Lung (tissue), 12 donors: ENCODE data around the gene MUSK. TPM values are rescaled to one million over a fixed set of nuclear protein-coding genes. Genes with fewer than 3 reads are reported as not detected.

Source experiments
- ATAC-seq: fragments of 200-7000 bp; cut with Tn5 transposase; one replicate; pipeline ENCODE4 v1.9.1; 2020; ENCODE audit warnings: moderate number of reproducible peaks; ENCODE audit not compliant: insufficient read depth, low FRiP score
- DNase-seq, 3 donors: peaks; one replicate each; pipeline ENCODE4 v3.0.0-alpha.2; 2013 to 2017
- H3K27ac ChIP-seq, 2 donors: one replicate each; pipeline ENCODE4 v1.5.1; 2013; ENCODE audit warnings: mild to moderate bottlenecking in 2 of 2, moderate library complexity in 2 of 2, control low read depth in 1 of 2, inconsistent platforms in 1 of 2, low read depth in 1 of 2, low read length in 1 of 2
- H3K27me3 ChIP-seq, 3 donors: one replicate each; pipeline ENCODE4 v1.5.1; 2013; ENCODE audit warnings: low read length in 2 of 3; ENCODE audit not compliant: control insufficient read depth in 3 of 3, insufficient read depth in 3 of 3
- H3K36me3 ChIP-seq, 4 donors: one replicate each; pipeline ENCODE4 v1.5.1; 2013; ENCODE audit warnings: low read length in 4 of 4, mild to moderate bottlenecking in 1 of 4, moderate library complexity in 1 of 4; ENCODE audit not compliant: control insufficient read depth in 4 of 4, insufficient read depth in 4 of 4
- H3K4me1 ChIP-seq, 5 donors: one replicate each; pipeline ENCODE4 v1.5.1; 2013; ENCODE audit warnings: low read length in 5 of 5, mild to moderate bottlenecking in 2 of 5, moderate library complexity in 1 of 5; ENCODE audit not compliant: control insufficient read depth in 5 of 5, insufficient read depth in 5 of 5
- H3K4me3 ChIP-seq: one replicate; pipeline ENCODE4 v1.5.1; 2013; ENCODE audit warnings: mild to moderate bottlenecking, control low read depth, moderate library complexity
- H3K9ac ChIP-seq, 2 donors: one replicate each; pipeline ENCODE4 v1.5.1; 2013; ENCODE audit warnings: low read length in 2 of 2, control low read depth in 1 of 2; ENCODE audit not compliant: insufficient read depth in 1 of 2
- H3K9me3 ChIP-seq, 4 donors: one replicate each; pipeline ENCODE4 v1.5.1; 2013; ENCODE audit warnings: low read length in 3 of 4, mild to moderate bottlenecking in 1 of 4, moderate library complexity in 1 of 4; ENCODE audit not compliant: control insufficient read depth in 4 of 4, insufficient read depth in 3 of 4
- CTCF ChIP-seq: IDR thresholded peaks from 2 replicates; pipeline ENCODE4 v1.5.1; 2012; ENCODE audit warnings: mild to moderate bottlenecking; ENCODE audit errors: control extremely low read depth, extremely low read depth
- WGBS, 2 donors: extraction: QIAGEN DNeasy Blood & Tissue Kit; methylation state at CpG; one replicate each; pipeline ENCODE4 v1.1.7; 2013; 5-methylcytosine and 5-hydroxymethylcytosine counted together
- polyA plus RNA-seq, 2 donors: library from polyadenylated mRNA; stranded (reverse); fragments of 200-250 nt; gene quantifications; one replicate each; pipeline ENCODE4 v1.2.1, GENCODE V29; 2013
- total RNA-seq, 2 donors: library from RNA; depleted of rRNA in 1 of 2; stranded (reverse); fragments of >200 nt in 1 of 2; gene quantifications; one replicate each; pipeline ENCODE4 v1.2.1, GENCODE V29; 2014 to 2021
- donor health status: control.
- donor health status: control.
- donor health status: Bipolar disorder and iron deficiency.
- donor health status: healthy.
- donor health status: DM: yes; HTN: yes; CAD: no.

Gene MUSK
- total and polyA plus RNA-seq, 4 donors: 0.14 to 2.8 (median 0.43) TPM

GRCh38 chr9:110842986-110843385 is 174.4 kb downstream of the MUSK start:
- ATAC-seq: no peak
- no peak overlapping the region for H3K9ac ChIP-seq
- 59 to 74% methylated on average over 3 of the region's 3 CpGs for WGBS, 2 donors
- peaks cover 0 to 3% (median 0%) of the 10 kb centered on the region in 4 donors for H3K9me3 ChIP-seq
- no peak overlapping the region for H3K4me3 ChIP-seq
- H3K27me3 ChIP-seq: no peaks in the 10 kb centered on the region
- no peak overlapping the region for H3K27ac ChIP-seq
- no peak for TF ChIP-seq CTCF
- H3K4me1 ChIP-seq: peaks cover 0 to 12% (median 0%) of the 10 kb centered on the region in 5 donors
- no peaks in the 10 kb centered on the region for H3K36me3 ChIP-seq
- DNase-seq: no peak

- no peak for ATAC-seq
- Histone ChIP-seq H3K9me3 (peaks cover 0 to 3% (median 0%) of the 10 kb centered on the region in 4 donors), H3K4me3 (no peak overlapping the region), H3K4me1 (peaks cover 0 to 12% (median 0%) of the 10 kb centered on the region in 5 donors), H3K27ac (no peak overlapping the region), H3K36me3 (no peaks in the 10 kb centered on the region), H3K27me3 (no peaks in the 10 kb centered on the region), H3K9ac (no peak overlapping the region)
- 83 to 97% methylated on average over 1 of the region's 1 CpG for WGBS, 2 donors
- TF ChIP-seq CTCF: no peak
- DNase-seq: no peak
Measured at GRCh38 chr9:110844121-110844520, 175.5 kb downstream of the MUSK start.

- H3K4me3 ChIP-seq: no peak overlapping the region
- ATAC-seq: no peak
- H3K9ac ChIP-seq: no peak overlapping the region
- TF ChIP-seq CTCF: no peak
- no peaks in the 10 kb centered on the region for H3K27me3 ChIP-seq
- H3K27ac ChIP-seq: no peak overlapping the region
- peaks cover 0 to 12% (median 0%) of the 10 kb centered on the region in 5 donors for H3K4me1 ChIP-seq
- DNase-seq: no peak
- 89 to 95% methylated on average over 2 of the region's 2 CpGs for WGBS, 2 donors
- peaks cover 0 to 3% (median 0%) of the 10 kb centered on the region in 4 donors for H3K9me3 ChIP-seq
- no peaks in the 10 kb centered on the region for H3K36me3 ChIP-seq
Measured at GRCh38 chr9:110846215-110846614, 177.6 kb downstream of the MUSK start.

- H3K4me1 ChIP-seq: peaks cover 0 to 12% (median 0%) of the 10 kb centered on the region in 5 donors
- H3K9me3 ChIP-seq: no peaks in the 10 kb centered on the region
- ATAC-seq (no peak), DNase-seq (peak in 2 of 3 donors; percentile 78 to 86)
- 20 to 25% methylated on average over 3 of the region's 3 CpGs for WGBS, 2 donors
- no peak for TF ChIP-seq CTCF
- no peaks in the 10 kb centered on the region for H3K27me3 ChIP-seq
- H3K36me3 ChIP-seq: no peaks in the 10 kb centered on the region
- H3K27ac ChIP-seq: no peak overlapping the region
- H3K4me3 ChIP-seq: no peak overlapping the region
- no peak overlapping the region for H3K9ac ChIP-seq
Measured at GRCh38 chr9:110847671-110848070, 179.1 kb downstream of the MUSK start.
